Sigmoid colon (tissue), 7 donors: Measurements from ENCODE around the gene DHX29. TPM values are rescaled to one million over a fixed set of nuclear protein-coding genes. Genes with fewer than 3 reads are reported as not detected.

Experiments used
- DNase-seq: peaks from one replicate; pipeline ENCODE4 v3.0.0-alpha.2; 2019
- H3K27ac ChIP-seq, 4 donors: fragments of 200-600 bp; sonication (generic); one replicate each; pipeline ENCODE4 v1.5.1; 2016 to 2019; ENCODE audit warnings: mild to moderate bottlenecking in 1 of 4
- H3K27me3 ChIP-seq, 3 donors: fragments of 200-600 bp; sonication (generic); one replicate each; pipeline ENCODE4 v1.5.1; 2019; ENCODE audit warnings: mild to moderate bottlenecking in 1 of 3
- H3K36me3 ChIP-seq, 4 donors: fragments of 200-600 bp; sonication (generic); one replicate each; pipeline ENCODE4 v1.5.1; 2016 to 2019
- H3K4me1 ChIP-seq, 4 donors: fragments of 200-600 bp; sonication (generic); one replicate each; pipeline ENCODE4 v1.5.1; 2017 to 2019
- H3K4me3 ChIP-seq, 4 donors: fragments of 200-600 bp; sonication (generic); one replicate each; pipeline ENCODE4 v1.5.1; 2017 to 2019; ENCODE audit warnings: mild to moderate bottlenecking in 2 of 4, moderate library complexity in 1 of 4
- H3K9me3 ChIP-seq, 4 donors: fragments of 200-600 bp in 3 of 4; sonication (generic) in 3 of 4; one replicate each; pipeline versions ENCODE4 v1.5.1 to v1.6.1; 2013 to 2019
- EP300 ChIP-seq, 4 donors: sonication (generic); formaldehyde crosslinking; IDR thresholded peaks; one replicate each; pipeline ENCODE4 v1.6.1; 2017; ENCODE audit warnings: antibody characterized with exemption in 4 of 4
- POLR2A ChIP-seq, 2 donors: fragments of 450-650 bp; IDR thresholded peaks; one replicate each; pipeline ENCODE4 v1.6.1; 2016; ENCODE audit warnings: antibody characterized with exemption in 2 of 2, mild to moderate bottlenecking in 2 of 2, moderate library complexity in 2 of 2
- POLR2AphosphoS5 ChIP-seq, 4 donors: sonication (generic); formaldehyde crosslinking; IDR thresholded peaks; one replicate each; pipeline ENCODE4 v1.6.1; 2017; ENCODE audit warnings: antibody characterized with exemption in 4 of 4
- WGBS, 2 donors: extraction: QIAGEN DNeasy Blood & Tissue Kit; methylation state at CpG; one replicate each; pipeline ENCODE4 v1.1.7; 2013; 5-methylcytosine and 5-hydroxymethylcytosine counted together
- intact Hi-C: fragments of 100-400 bp; cut with DNase I; formaldehyde crosslinking; loops from one replicate; pipeline ENCODE4 v1.15.1; 2023
- polyA plus RNA-seq, 3 donors: library from polyadenylated mRNA; stranded (reverse); fragments of 200-250 nt; gene quantifications; one replicate each; pipeline ENCODE4 v1.2.3, GENCODE V29; 2013
- total RNA-seq, 4 donors: library from RNA; depleted of rRNA; stranded (reverse); fragments of >200 nt; gene quantifications; one replicate each; pipeline ENCODE4 v1.1.0, GENCODE V29; 2016
- TF ChIP-seq, protein P1 (sequence below), 4 experiments: fragments of 450-650 bp in 3 of 4; fragments of 200-600 bp in 1 of 4; IDR thresholded peaks; one replicate each; pipeline ENCODE4 v1.5.1; 2016 to 2019; ENCODE audit warnings: antibody characterized with exemption in 4 of 4, mild to moderate bottlenecking in 3 of 4, moderate library complexity in 2 of 4
- donor health status: healthy with polysubstance abuse.
- donor health status: Bipolar disorder and iron deficiency.
- donor health status: healthy.

The DHX29 gene
- total and polyA plus RNA-seq, 7 donors, result 7.6 to 34.2 (median 28.8) TPM

DNA sequence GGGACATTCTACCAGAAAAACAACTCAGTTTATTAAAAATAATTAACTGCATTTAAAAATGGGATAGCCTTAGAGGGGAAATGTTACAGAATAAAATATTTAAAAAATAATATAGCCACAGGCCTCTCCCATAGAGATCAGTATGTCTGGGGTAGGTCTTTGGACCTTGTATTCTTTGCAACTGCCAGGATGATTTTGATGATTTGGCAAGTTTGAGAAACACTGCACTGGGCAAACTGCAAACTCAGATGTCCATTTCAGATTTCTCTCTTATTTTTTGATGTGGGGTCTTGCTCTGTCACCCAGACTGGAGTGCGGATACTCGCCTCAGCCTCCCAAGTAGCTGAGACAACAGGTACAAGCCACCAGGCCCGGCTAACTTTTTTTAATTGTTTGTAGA, 49.2 kb downstream of the DHX29 start:
- H3K9me3 ChIP-seq, result no peaks in the 10 kb centered on the region
- DNase-seq, result no peak
- TF ChIP-seq POLR2A (IDR thresholded peaks at IDR 0.05) (no peak), EP300 (IDR thresholded peaks at IDR 0.05) (no peak), POLR2AphosphoS5 (IDR thresholded peaks at IDR 0.05) (no peak)
- TF ChIP-seq, protein P1, sequence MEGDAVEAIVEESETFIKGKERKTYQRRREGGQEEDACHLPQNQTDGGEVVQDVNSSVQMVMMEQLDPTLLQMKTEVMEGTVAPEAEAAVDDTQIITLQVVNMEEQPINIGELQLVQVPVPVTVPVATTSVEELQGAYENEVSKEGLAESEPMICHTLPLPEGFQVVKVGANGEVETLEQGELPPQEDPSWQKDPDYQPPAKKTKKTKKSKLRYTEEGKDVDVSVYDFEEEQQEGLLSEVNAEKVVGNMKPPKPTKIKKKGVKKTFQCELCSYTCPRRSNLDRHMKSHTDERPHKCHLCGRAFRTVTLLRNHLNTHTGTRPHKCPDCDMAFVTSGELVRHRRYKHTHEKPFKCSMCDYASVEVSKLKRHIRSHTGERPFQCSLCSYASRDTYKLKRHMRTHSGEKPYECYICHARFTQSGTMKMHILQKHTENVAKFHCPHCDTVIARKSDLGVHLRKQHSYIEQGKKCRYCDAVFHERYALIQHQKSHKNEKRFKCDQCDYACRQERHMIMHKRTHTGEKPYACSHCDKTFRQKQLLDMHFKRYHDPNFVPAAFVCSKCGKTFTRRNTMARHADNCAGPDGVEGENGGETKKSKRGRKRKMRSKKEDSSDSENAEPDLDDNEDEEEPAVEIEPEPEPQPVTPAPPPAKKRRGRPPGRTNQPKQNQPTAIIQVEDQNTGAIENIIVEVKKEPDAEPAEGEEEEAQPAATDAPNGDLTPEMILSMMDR (IDR thresholded peaks at IDR 0.05), result no peak
- WGBS, 2 donors, result 97% methylated on average over 3 of the region's 3 CpGs
- H3K27ac ChIP-seq, result no peak overlapping the region
- intact Hi-C loops, result no loop called here
- peaks cover 3 to 92% (median 34%) of the 10 kb centered on the region in 4 donors for H3K36me3 ChIP-seq
- H3K4me3 ChIP-seq, result no peak overlapping the region
- H3K4me1 ChIP-seq, result no peaks in the 10 kb centered on the region
- H3K27me3 ChIP-seq, result no peaks in the 10 kb centered on the region

DNA sequence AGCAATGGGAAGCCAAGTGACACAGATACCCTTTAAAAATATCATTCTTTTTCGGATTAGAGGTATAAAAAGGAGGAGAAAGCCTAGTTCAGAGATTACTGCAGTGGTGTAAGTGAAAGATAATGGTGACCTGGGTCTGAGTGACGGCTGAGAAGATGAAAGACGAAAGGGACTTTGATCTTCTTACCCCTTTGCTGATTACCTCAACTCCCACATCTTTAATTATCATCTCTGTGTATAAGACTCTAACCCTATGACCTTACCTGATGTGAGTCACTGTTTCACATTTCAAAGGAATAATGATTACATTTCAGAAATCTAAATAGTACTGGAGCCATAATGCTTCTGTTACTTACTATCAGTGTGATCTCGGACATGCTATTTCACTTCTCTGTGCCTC, 52.7 kb downstream of the DHX29 start:
- TF ChIP-seq, protein P1 (IDR thresholded peaks at IDR 0.05), result no peak
- WGBS, 2 donors, result 90 to 93% methylated on average over 4 of the region's 4 CpGs
- no peaks in the 10 kb centered on the region for H3K4me1 ChIP-seq
- no peak for DNase-seq
- H3K9me3 ChIP-seq, result no peaks in the 10 kb centered on the region
- intact Hi-C loops, result no loop called here
- H3K27me3 ChIP-seq, result no peaks in the 10 kb centered on the region
- peaks cover 3 to 56% (median 27%) of the 10 kb centered on the region in 4 donors for H3K36me3 ChIP-seq
- H3K27ac ChIP-seq, result no peak overlapping the region
- H3K4me3 ChIP-seq, result no peak overlapping the region

DNA sequence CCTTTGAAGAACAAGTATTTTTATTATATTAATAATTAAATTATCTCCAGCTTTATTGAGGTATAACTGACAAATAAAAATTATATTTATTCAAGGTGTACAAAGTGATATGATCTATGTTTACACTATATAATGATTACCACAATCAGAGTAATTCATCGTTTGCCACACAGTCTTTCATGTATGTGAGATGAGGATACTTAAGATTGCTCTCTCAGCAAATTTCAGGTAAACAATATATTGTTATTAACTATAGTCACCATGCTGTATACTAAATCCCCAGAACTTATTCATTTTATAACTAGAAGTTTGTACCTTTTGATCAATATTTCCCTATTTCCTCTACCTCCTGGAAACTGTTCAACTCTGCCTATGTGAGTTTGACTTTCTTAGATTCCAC, 57.4 kb downstream of the DHX29 start:
- intact Hi-C loops, result no loop called here
- Histone ChIP-seq H3K9me3 (peaks cover 0 to 7% (median 3%) of the 10 kb centered on the region in 4 donors), H3K27ac (no peak overlapping the region), H3K4me1 (no peaks in the 10 kb centered on the region), H3K27me3 (no peaks in the 10 kb centered on the region), H3K4me3 (no peak overlapping the region), H3K36me3 (peaks cover 3 to 10% (median 7%) of the 10 kb centered on the region in 4 donors)
- no peak for DNase-seq
- TF ChIP-seq, protein P1 (IDR thresholded peaks at IDR 0.05), result no peak
- TF ChIP-seq EP300 (IDR thresholded peaks at IDR 0.05) (no peak), POLR2A (IDR thresholded peaks at IDR 0.05) (no peak), POLR2AphosphoS5 (IDR thresholded peaks at IDR 0.05) (no peak)
- WGBS, 2 donors, result 11 to 76% methylated on average over 1 of the region's 1 CpG

DNA sequence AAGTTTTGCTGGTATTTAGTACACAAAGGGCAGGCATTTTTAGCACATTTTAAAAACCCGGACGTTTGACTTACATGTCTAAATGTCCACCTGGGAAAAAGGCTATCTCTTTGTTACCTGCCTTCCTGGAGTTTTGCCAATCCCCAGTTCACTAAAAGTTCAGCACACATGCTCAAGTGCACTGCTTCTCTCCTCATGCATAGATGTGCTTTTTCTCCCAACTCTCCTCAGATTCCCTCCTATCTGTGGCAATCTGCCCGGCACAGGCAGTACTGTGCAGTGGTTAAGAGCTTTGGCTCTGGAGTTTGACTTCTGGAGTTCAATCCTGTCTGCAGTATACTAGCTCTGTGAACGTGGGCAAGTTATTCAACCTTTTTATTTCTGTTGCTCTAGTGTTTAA, 65.7 kb downstream of the DHX29 start:
- H3K36me3 ChIP-seq, result no peaks in the 10 kb centered on the region
- intact Hi-C loops, result no loop called here
- H3K27ac ChIP-seq, result no peak overlapping the region
- H3K4me1 ChIP-seq, result no peaks in the 10 kb centered on the region
- H3K27me3 ChIP-seq, result peaks cover 2 to 27% (median 3%) of the 10 kb centered on the region in 3 donors
- WGBS, 2 donors, result 52 to 78% methylated on average over 4 of the region's 4 CpGs
- no peak for DNase-seq
- H3K9me3 ChIP-seq, result no peaks in the 10 kb centered on the region
- no peak for TF ChIP-seq EP300 (IDR thresholded peaks at IDR 0.05)
- no peak for TF ChIP-seq POLR2A (IDR thresholded peaks at IDR 0.05)
- TF ChIP-seq, protein P1 (IDR thresholded peaks at IDR 0.05), result no peak
- TF ChIP-seq POLR2AphosphoS5 (IDR thresholded peaks at IDR 0.05), result no peak
- H3K4me3 ChIP-seq, result no peak overlapping the region

DNA sequence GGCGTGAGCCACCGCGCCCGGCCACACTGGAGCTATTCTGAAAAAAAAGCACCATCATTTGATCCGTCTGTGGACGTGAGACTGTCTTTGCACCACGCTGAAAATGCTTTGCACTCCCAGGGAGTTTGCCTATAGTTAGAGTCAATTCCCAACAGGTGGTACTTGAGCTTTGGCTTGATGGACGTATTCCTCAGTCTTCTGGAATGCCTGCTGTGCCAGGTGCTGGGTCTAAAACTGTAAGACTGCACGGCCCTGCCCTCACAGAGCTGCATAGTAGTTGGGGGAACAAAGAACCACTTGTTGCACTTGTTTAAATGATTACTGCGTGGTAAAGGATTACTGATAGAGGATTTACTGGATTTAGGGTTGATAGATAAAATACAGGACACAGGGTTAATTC, 70.7 kb downstream of the DHX29 start:
- no peaks in the 10 kb centered on the region for H3K9me3 ChIP-seq
- H3K4me3 ChIP-seq, result no peak overlapping the region
- H3K4me1 ChIP-seq, result peaks cover 0 to 29% (median 25%) of the 10 kb centered on the region in 4 donors
- peaks cover 19 to 69% (median 40%) of the 10 kb centered on the region in 3 donors for H3K27me3 ChIP-seq
- WGBS, 2 donors, result 60 to 80% methylated on average over 10 of the region's 10 CpGs
- intact Hi-C loops, result no loop called here
- no peaks in the 10 kb centered on the region for H3K36me3 ChIP-seq
- TF ChIP-seq, protein P1 (IDR thresholded peaks at IDR 0.05), result no peak
- TF ChIP-seq POLR2A (IDR thresholded peaks at IDR 0.05) (no peak), POLR2AphosphoS5 (IDR thresholded peaks at IDR 0.05) (no peak), EP300 (IDR thresholded peaks at IDR 0.05) (no peak)
- no peak for DNase-seq
- H3K27ac ChIP-seq, result no peak overlapping the region
